GM12873 (cell line): ENCODE measurements around the gene CD200.

Source experiments
- CTCF ChIP-seq: IDR thresholded peaks from 2 replicates; pipeline ENCODE4 v1.5.1; 2012; ENCODE audit warnings: low read depth, mild to moderate bottlenecking, moderate library complexity, low read length, control low read depth; ENCODE audit not compliant: insufficient read depth; ENCODE audit errors: missing control alignments

Gene CD200

GRCh38 chr3:112315791-112316190 is 17.2 kb upstream of the CD200 start:
- no peak for TF ChIP-seq CTCF

- TF ChIP-seq CTCF: no peak
These were observed 13.3 kb upstream of the CD200 start for GRCh38 chr3:112319516-112320276.

GRCh38 chr3:112320691-112321090 is 12.3 kb upstream of the CD200 start:
- TF ChIP-seq CTCF: no peak

- no peak for TF ChIP-seq CTCF
These were observed 10.9 kb upstream of the CD200 start for GRCh38 chr3:112321867-112322652.

GRCh38 chr3:112327371-112327951 is 5.5 kb upstream of the CD200 start:
- peak; percentile 66 for TF ChIP-seq CTCF

- no peak for TF ChIP-seq CTCF
These were observed 1.1 kb upstream of the CD200 start for GRCh38 chr3:112331851-112332250.
